GM03348 (cell line): ENCODE results near the gene CFAP99.
"Not testable (repeated sequence)": the region's sequence is repeated elsewhere in the genome, so short reads cannot be mapped to it uniquely, and the experiment has no call there.

Experiments
- DNase-seq: peaks from one replicate; pipeline ENCODE4 v3.0.0; 2012; ENCODE audit warnings: low spot score

CFAP99 gene

GRCh38 chr4:2428496-2429213 lies 9.9 kb downstream of the CFAP99 start:
- no peak for DNase-seq

GRCh38 chr4:2429945-2430757 lies 11.4 kb downstream of the CFAP99 start:
- DNase-seq, result not testable (repeated sequence)

GRCh38 chr4:2432004-2432403 lies 13.2 kb downstream of the CFAP99 start:
- no peak for DNase-seq

- DNase-seq, result no peak
These were observed 14.3 kb downstream of the CFAP99 start for GRCh38 chr4:2432991-2433530.

- DNase-seq, result no peak
These were observed 15.0 kb downstream of the CFAP99 start for GRCh38 chr4:2433609-2434350.

GRCh38 chr4:2434420-2434819 lies 15.7 kb downstream of the CFAP99 start:
- no peak for DNase-seq

- peak; percentile 68 for DNase-seq
These were observed 17.5 kb downstream of the CFAP99 start for GRCh38 chr4:2436301-2436700.

- no peak for DNase-seq
These were observed 18.2 kb downstream of the CFAP99 start for GRCh38 chr4:2436761-2437474.

- no peak for DNase-seq
These were observed 18.9 kb downstream of the CFAP99 start for GRCh38 chr4:2437475-2438215.

GRCh38 chr4:2438822-2439718 lies 20.3 kb downstream of the CFAP99 start:
- DNase-seq, result no peak

- DNase-seq, result peak; percentile 78
These were observed 22.8 kb downstream of the CFAP99 start for GRCh38 chr4:2441393-2442174.

GRCh38 chr4:2442175-2442993 lies 23.6 kb downstream of the CFAP99 start:
- DNase-seq, result no peak

- no peak for DNase-seq
These were observed 24.4 kb downstream of the CFAP99 start for GRCh38 chr4:2443061-2443730.

GRCh38 chr4:2443956-2444740 lies 25.4 kb downstream of the CFAP99 start:
- DNase-seq, result no peak

- DNase-seq, result no peak
These were observed 26.4 kb downstream of the CFAP99 start for GRCh38 chr4:2445130-2445529.

GRCh38 chr4:2445571-2445970 lies 26.8 kb downstream of the CFAP99 start:
- no peak for DNase-seq
